COLO829 (cell line): ENCODE results near the gene FADS1.

Source experiments
- DNase-seq: peaks from one replicate; pipeline ENCODE4 v3.0.0; 2012; ENCODE audit warnings: low spot score

FADS1 gene

DNA sequence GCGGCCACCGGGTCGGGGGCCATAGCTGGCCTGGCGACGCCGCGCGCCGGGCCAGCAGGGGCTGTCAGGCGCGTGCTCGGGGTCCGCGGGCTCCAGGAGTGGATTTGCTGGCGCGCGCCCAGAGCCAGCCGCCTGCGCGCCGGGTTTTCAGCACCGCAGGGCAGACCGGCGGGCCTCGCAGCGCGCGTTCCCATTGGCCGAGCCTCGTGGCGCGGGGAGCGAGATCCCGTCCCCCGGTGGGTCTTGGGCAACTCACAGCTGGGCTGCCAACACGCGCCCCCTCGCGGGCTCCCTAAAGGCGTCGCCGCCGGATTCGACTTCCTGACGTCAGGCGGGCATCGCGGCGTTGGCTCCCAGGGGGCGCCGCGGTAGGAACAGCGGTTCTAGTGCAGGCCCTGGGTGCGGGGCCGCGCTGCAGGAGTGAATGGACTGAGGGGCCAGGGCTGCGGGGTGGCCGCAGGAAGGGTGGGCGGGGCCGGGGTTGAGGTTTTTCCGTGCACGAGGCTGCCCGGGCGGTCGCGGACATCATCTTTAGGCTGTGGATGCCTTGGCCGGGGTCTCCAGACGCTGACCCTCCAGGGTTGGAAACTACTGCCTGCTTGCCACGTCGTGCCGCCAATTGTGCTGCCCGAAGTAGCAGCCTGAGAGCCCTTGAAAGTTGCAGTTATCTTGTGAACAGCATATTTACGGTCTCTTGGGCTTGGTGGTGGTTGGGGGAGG is at the start of gene FADS1:
FADS1 (minus strand) TSS at position 268 of the 720 bp plus-strand sequence; CDS start at position 194, 74 bp downstream.
- peak; percentile 85 for DNase-seq

DNA sequence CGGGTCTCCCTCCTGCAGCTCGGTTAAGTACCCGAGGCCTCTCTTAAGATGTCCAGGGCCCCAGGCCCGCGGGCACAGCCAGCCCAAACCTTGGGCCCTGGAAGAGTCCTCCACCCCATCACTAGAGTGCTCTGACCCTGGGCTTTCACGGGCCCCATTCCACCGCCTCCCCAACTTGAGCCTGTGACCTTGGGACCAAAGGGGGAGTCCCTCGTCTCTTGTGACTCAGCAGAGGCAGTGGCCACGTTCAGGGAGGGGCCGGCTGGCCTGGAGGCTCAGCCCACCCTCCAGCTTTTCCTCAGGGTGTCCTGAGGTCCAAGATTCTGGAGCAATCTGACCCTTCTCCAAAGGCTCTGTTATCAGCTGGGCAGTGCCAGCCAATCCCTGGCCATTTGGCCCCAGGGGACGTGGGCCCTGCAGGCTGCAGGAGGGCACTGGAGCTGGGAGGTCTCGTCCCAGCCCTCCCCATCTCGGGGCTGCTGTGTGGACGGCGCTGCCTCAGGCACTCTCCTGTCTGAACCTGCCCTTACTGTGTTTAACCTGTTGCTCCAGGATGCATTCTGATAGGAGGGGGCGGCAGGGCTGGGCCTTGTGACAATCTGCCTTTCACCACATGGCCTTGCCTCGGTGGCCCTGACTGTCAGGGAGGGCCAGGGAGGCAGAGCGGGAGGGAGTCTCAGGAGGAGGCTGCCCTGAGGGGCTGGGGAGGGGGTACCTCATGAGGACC is 49.6 kb upstream of the FADS1 start:
- DNase-seq: no peak

DNA sequence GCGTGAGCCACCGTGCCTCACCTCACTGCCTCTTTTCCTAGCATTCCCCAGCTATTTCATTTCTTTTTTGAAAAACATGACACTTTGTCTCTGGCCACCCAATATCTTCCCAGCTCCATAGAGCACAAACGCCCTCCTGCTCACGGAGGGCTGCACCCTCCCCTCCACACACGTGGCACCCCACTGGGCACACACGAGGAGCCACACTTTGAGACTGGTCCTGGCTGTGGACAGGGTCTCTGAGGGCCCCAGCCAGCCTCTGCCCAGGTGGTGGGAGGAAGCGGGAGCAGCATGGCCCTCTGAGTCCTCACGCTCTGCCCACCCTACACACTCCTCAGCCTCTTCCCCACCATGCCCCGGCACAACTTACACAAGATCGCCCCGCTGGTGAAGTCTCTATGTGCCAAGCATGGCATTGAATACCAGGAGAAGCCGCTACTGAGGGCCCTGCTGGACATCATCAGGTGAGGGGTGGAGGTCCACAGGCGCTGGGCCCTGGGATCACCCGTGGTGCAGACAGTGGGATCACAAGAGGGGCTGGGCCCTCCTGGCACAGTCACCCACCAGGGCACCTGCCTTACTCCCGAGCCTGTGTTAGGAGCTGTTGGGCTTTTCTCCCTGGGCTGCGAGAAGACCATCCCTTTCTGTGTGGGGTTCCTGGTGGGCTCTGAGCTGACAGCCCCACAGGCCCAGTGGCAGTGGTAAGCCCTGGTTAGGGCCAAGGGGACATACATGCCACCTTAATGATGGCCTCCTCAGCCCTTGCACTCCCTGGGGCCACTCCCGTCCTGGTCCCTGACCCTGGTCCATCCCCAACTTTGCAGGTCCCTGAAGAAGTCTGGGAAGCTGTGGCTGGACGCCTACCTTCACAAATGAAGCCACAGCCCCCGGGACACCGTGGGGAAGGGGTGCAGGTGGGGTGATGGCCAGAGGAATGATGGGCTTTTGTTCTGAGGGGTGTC is 48.3 kb upstream of the FADS1 start:
- no peak for DNase-seq

DNA sequence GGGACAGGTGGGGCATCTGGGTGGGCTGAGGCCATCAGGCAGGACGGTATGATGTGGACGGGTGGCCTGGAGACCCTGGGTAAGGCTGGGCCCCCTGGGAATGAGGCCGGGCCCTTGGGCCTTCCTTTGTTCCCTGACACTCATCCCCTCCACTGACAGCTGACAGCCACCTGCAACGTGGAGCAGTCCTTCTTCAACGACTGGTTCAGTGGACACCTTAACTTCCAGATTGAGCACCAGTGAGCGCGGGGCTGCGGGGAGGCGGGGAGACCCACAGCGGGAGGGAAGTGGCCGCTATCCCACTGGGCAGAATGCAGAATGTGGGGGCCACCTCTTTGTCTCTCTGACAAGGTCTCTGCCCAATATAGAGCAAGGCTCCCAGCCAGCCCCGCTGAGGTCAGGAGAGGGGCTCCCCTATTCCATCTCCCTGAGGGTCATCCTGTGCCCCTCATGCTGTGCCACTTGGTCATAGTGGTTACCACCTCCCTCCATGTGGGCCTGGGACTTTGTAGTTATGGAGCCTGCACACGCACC is 46.8 kb upstream of the FADS1 start:
- no peak for DNase-seq

DNA sequence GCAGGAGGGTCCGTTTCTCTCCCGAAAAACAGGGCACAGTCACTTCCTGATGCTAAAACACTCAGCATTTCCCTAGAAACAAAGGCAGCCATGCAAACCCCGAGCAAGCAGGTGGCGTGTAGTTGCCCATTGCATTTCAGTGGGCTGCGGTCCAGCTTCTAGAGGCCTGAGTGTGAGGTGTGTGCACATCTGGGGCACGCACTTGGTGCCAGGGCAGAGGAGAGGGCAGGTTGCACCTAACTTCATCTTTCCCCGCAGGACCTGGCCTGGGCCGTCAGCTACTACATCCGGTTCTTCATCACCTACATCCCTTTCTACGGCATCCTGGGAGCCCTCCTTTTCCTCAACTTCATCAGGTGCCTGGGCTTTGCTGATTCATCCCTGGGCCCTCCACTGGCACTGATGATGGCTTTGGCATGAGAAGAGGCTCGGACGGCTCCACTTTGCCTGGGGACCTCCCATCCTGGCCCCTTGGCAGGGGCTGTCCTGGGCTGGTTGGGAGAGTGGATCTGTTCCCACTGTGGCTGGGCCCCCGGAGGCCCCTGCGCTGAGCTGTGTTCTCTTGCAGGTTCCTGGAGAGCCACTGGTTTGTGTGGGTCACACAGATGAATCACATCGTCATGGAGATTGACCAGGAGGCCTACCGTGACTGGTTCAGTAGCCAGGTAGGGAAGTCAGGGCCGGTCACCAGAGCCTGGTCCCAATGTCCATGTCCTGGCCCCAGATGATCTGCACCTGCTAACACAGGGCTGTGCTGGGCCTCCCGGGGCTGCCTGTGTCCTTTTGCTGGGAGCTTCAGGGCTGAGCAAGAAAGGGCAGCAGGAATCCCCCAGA is 46.1 kb upstream of the FADS1 start:
- DNase-seq: no peak

DNA sequence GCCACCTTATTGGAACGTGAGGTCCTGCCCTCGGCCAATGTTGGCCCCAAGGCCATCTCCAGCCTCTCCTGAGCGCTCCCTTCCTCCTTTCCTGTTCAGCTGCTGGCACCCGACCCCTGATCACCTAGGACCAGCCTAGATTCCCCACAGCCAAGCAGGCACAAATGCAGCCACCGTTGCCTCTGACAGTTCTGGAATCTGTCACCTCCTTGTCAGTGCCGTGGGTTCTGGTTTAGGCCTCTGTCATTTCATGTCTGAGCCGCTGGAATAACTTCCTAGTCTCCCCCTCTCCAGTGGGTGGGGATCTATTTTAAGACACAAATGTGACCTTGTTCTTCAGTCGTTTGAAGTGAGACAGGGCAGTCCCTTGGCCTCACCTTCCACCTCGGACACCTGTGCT is 44.8 kb upstream of the FADS1 start:
- no peak for DNase-seq

DNA sequence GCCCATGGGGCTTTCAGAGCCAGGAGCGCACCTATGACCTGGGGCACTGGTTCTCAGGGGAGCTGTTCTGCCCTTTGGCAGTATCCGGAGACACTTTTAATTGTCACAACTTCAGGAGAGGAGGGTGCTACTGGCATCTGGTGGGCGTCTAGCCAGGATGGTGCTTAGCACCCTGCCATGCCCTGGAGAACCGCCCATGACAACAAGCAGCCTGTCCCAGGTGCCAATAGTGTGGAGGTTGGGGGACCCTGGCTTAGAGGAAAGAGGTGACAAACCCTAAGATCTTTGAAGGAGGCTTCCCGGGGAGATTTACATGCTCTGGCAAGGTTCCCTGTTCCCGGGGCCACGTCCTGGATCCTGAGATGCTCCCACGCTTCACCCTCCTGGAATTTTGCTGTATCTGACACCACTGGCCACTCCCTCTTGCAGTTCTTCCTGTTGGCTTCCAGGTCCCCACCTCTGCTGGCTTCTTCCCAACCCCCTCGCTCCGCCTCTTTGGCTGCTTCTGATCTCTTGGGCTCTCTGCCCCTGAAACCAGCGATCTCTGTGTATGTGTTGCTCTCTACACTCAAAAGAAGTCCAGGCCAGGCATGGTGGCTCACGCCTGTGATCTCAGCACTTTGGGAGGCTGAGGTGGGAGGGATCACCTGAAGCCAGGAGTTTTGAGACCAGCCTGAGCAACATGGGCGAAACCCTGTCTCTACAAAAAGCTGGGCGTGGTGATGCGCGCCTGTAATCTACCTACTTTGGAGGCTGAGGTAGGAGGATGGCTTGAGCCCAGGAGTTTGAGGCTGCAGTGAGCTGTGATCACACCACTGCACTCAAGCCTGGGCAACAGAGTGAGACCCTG is 43.5 kb upstream of the FADS1 start:
- no peak for DNase-seq

DNA sequence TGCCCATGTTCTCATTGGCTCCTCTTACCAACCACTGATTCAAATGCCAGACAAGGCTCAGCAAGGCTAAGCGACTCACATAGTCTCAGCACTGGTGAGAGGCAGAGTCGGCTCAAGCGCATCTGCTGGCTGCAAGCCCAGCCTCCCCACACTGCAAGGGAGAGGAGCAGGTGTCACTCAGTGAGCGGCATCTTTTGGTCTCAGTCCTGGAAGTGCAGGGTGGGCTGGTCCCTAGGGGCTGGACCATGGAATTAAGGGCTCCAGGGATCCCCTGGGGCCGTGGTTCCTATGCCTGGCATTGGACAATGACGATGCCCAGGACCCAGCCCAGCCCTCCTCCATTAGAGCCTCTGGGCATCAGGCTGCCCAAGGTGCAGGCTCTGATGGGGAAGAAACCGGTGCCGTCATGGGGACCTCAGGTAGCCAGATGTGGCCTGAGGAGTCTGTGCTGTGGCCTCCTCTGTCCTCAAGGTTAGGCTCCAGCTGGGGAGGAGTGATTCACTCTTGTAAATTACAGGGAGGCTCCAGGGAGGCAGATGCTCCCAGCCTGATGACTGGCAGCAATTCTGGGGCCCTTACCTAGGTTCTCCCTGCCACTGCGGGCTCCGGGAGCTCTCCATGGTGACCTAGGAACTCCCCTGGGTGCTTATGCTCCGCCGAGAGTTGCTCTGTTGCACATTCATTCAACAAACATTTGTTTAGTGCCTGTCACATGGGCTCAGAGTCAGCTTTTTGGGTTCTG is 39.3 kb upstream of the FADS1 start:
- no peak for DNase-seq

DNA sequence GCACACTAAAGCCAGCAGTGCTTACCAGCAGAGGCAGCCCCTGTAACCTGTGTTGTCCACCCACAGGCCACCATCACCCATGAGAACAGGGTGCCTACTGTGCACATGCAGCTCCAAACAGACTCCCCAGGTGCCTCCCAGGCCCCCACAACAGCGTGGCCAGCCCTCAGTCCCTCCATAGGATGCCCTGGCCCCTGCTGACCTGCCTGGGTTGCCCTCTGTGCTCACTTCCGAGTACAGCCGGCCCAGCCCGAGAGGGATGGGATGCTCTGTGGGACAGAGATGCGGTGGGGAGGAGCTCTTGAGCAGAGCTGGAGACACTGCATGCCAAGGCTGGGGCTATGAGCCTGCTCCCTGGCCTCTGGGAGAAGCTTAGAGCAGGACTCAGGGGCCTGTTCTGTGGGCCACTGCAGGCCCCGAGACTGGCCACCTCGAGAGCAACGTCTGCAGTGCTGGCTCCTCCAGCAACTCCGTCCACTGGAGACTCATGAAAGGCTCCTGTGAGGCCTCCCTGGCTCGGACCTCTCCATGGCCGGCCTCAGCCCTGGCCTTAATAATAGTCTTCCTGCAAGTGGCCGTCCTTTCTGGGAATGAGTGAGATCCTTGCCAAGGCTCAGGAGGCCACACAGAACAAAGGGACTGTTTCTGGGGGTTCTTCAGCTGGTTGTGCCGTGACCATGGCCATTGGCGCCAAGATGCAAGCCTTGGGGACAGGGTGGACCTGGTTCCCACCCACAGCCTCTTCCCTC is 38.3 kb upstream of the FADS1 start:
- DNase-seq: no peak

DNA sequence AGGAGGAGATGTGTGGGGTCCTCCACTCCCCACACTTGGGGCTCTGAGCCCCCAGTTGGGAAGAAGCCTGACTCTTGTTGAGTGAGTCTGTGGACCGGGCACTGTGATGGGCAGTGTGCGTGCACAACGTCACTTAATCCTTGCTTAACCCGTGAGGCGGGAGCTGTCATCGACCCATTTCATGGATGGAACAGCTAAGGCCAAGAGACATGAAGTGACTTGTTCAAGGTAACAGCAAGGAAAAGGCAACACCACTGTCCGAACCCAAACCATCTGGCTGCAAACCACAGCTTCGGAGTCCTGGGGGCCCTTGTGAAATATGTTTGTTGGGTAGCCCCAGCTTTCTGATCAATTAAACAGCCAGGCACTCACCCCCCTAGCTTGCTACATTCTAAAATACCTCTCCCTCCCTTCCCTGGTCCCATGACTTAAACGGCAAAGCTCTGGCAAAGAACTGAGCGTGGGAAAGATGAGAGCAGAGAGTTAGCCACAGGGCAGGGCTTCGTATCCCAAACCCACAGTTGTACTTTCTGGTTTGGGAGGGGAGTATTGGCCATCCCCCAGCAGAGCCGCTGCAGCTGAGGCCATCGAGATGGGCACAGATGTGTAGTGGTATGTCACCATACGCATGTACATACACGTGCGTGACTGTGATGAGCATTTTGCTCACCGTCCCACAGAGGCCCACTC is 37.5 kb upstream of the FADS1 start:
- no peak for DNase-seq

DNA sequence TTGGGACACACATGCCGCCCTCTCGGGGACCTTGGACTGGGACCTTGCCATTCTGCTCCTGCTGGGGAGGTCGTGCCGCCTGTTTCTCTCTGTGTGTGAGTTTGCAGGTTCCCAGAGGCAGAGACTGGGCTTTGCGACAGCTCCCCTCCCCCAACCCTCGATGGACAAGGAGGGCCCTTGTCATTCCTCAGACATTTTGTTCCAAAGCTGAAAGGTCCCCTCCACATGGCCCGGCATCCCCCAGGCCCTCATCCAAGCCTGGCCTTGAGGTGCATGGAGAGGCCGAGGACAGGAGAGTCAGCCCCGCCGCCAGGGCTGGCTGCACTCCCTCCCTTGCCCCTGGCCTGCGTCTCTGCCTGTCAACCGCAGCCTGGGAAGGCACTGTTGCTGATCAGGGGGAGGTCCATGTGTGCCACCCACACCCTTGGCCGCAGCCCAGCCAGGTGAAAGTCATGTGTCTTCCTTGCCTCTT is 36.9 kb upstream of the FADS1 start:
- DNase-seq: no peak

DNA sequence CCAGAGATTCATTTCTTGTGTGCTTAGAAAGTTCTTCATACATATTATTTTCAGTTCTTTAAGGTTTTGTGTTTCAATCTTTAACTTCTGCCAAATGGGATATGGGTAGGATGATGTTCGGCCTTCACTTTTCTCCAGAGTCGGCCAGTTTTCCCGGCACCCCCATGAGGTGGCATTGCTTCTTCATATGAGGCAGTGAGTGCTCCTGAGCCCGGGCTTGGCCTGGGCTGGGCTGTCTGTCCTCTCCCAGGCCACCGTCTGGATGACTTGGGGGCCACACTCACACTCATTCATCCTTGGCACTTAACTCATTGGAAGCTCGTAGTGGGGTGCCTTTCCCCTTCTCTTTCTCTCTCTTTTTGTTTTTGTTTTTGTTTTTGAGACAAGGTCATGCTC is 35.1 kb upstream of the FADS1 start:
- DNase-seq: no peak

DNA sequence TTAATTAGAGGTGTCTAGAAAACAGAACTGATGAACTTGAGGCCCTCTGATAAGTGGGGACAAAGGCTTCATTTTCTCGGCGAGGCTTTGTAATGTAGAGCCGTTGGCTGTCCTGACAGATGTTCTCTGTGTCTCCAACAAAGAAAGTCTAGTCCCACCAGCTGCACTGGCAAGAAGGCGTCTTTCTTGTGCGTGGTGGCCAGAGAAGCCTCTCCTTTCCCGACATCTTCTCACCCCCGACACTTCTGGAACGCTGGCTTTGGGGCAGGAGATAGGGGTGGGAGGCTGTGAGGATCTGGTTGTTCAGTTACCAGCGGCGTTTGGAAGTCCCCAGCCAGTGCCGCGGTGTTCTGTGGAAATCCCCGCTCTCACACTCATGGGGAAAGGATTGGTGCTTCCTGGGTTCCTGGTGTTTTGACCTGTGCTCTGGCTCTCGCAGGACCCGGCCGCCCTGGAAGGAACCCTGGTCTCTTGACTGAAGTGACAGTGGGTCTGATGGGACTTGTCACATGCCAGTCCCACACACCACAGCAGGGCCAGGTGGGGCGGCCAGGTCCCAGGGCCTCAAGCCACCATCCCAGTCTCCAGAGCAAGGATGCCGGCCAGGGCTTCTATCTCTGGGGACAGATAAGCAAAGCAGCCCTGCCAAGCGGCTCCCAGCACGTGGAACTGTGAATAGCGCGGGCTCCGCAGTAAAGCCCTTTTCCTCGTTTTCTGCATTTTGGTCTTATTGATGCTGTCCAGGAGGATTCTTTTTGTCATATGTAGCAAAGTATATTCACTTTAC is 34.5 kb upstream of the FADS1 start:
- DNase-seq: no peak

DNA sequence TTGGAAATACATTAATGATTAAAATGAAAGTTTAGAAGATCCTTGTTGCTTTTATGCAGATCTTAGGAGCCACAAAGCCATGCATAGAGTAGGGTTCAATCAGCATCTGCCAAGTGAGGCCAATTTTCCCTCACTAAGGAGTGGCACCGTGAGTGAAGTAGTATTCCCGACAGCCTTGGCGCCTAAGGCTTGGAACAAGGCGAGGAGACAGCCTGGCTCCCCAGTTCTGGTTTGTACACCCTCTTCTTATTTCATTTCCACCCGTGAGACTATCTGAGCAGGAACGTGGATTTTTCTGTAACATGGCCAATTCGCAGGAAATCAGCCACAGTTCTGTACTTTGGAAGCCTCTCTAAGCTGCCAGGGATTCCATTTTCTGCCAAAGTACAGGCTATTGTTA is 33.9 kb upstream of the FADS1 start:
- DNase-seq: no peak

DNA sequence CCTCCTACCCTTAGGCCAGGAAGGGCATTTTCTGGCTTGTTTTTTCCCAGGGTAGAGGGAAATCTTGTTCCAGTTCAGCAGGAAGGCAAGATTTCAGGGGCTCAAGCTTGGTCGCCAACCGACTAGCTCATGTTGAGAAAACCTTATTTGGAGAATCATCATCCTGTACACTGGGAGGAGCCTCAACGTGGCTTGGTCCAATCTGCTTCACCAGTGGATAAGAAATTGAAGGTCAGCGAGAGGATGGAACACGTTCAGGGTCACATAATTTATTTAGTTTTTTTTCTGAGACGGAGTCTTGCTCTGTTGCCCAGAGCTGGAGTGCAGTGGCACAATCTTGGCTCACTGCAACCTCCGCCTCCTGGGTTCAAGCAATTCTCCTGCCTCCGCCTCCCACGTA is 31.8 kb upstream of the FADS1 start:
- DNase-seq: no peak

DNA sequence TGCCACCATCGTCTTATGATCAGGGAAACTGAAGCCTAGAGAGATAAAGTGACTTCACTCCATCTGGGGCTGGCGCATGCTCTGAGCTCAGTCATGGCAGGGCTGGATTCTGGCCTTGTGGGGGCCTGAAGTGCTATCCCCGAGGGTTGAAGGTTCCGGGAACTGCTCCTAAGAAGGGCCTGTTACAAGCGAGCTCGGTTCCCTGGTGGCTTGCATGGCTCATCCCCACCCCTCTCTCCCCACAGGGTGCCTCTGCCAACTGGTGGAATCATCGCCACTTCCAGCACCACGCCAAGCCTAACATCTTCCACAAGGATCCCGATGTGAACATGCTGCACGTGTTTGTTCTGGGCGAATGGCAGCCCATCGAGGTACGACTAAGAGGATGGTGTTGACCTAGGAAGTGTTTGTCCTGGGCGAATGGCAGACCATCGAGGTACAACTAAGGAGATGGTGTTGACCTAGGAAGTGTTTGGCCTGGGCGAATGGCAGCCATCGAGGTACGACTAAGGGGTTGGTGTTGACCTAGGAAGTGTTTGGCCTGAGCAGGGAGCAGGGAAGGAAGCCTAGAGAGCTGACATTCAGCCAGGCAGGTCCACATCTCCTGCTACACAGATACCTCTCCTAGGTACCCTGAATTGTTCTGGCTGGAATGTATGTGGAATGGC is 31.2 kb upstream of the FADS1 start:
- no peak for DNase-seq
